Brain microvascular endothelial cell (primary cell): ENCODE results near the gene MRAS.

Source experiments
- DNase-seq: peaks from one replicate; pipeline ENCODE4 v3.0.0-alpha.2; 2020
- H3K27ac ChIP-seq: fragments of 250-450 bp; sonication (Bioruptor Pico); 2 replicates; pipeline ENCODE4 v1.5.1; 2020; ENCODE audit warnings: mild to moderate bottlenecking, moderate library complexity
- H3K27me3 ChIP-seq: fragments of 250-450 bp; sonication (Bioruptor Pico); replicated peaks from 2 replicates; pipeline ENCODE4 v1.5.1; 2020; ENCODE audit warnings: mild to moderate bottlenecking
- H3K36me3 ChIP-seq: fragments of 250-450 bp; sonication (Bioruptor Pico); replicated peaks from 2 replicates; pipeline ENCODE4 v1.5.1; 2020; ENCODE audit warnings: mild to moderate bottlenecking
- H3K4me3 ChIP-seq: 2 replicates; pipeline ENCODE4 v1.5.1; 2011; ENCODE audit warnings: low read depth, mild to moderate bottlenecking, control low read depth, low read length, moderate library complexity
- CTCF ChIP-seq: IDR thresholded peaks from 2 replicates; pipeline ENCODE4 v1.5.1; 2011; ENCODE audit warnings: low read depth, mild to moderate bottlenecking, moderate library complexity, low read length, control low read depth, inconsistent platforms; ENCODE audit errors: missing control alignments
- in situ Hi-C: cut with HindIII; loops from 2 replicates; pipeline ENCODE4 v1.10.0; 2017; ENCODE audit warnings: low sequenced_read_pairs, low pct_ligation_motif_present

MRAS gene

GRCh38 chr3:138365253-138365555 is 16.8 kb downstream of the MRAS start:
- H3K4me3 ChIP-seq: no peak overlapping the region
- no peaks in the 10 kb centered on the region for H3K27me3 ChIP-seq
- DNase-seq: no peak
- no peaks in the 10 kb centered on the region for H3K36me3 ChIP-seq
- H3K27ac ChIP-seq: no peak overlapping the region
- no peak for TF ChIP-seq CTCF
- in situ Hi-C loops: no loop called here

GRCh38 chr3:138366006-138366759 is 17.8 kb downstream of the MRAS start:
- in situ Hi-C loops: no loop called here
- H3K27me3 ChIP-seq: no peaks in the 10 kb centered on the region

GRCh38 chr3:138367326-138367850 is 19.0 kb downstream of the MRAS start:
- Histone ChIP-seq H3K27ac (no peak overlapping the region), H3K36me3 (no peaks in the 10 kb centered on the region), H3K4me3 (no peak overlapping the region), H3K27me3 (no peaks in the 10 kb centered on the region)
- no peak for TF ChIP-seq CTCF
- no peak for DNase-seq
- in situ Hi-C loops: no loop called here

More at GRCh38 chr3:138366006-138366759, 17.8 kb downstream of the MRAS start:
- Histone ChIP-seq H3K36me3 (no peaks in the 10 kb centered on the region), H3K27ac (no peak overlapping the region), H3K4me3 (no peak overlapping the region)
- TF ChIP-seq CTCF: no peak
- DNase-seq: no peak

GRCh38 chr3:138367911-138368310 is 19.5 kb downstream of the MRAS start:
- Histone ChIP-seq H3K27ac (no peak overlapping the region), H3K4me3 (no peak overlapping the region), H3K36me3 (no peaks in the 10 kb centered on the region), H3K27me3 (no peaks in the 10 kb centered on the region)
- no peak for TF ChIP-seq CTCF
- DNase-seq: no peak
- in situ Hi-C loops: no loop called here

GRCh38 chr3:138369151-138369900 is 20.9 kb downstream of the MRAS start:
- Histone ChIP-seq H3K36me3 (no peaks in the 10 kb centered on the region), H3K27me3 (no peaks in the 10 kb centered on the region), H3K4me3 (no peak overlapping the region), H3K27ac (no peak overlapping the region)
- no peak for TF ChIP-seq CTCF
- in situ Hi-C loops: no loop called here
- DNase-seq: no peak
